IMR-90 (cell line): ENCODE results near the gene PAIP1. TPM values are rescaled to one million over a fixed set of nuclear protein-coding genes. Genes with fewer than 3 reads are reported as not detected.

ENCODE experiments used
- ATAC-seq: fragments of 200-7000 bp; cut with Tn5 transposase; 2 replicates; pipeline ENCODE4 v1.9.1; 2020; ENCODE audit warnings: low read depth, mild to moderate bottlenecking, moderate library complexity
- BruUV-seq: library from RNA; stranded (reverse); fragments of 400-500 nt; replicated peaks from 2 replicates; lab custom pipeline; 2021; lab: Mats Ljungman, UMichigan
- CTCF ChIA-PET: fragments of 300-600 bp; formaldehyde crosslinking; extraction: SDS; loops from one replicate; lab custom pipeline; 2021; ENCODE audit warnings: antibody characterized with exemption; lab: Yijun Ruan, JAX
- POLR2A ChIA-PET: fragments of 300-600 bp; sonication (Branson Sonifier 250); formaldehyde crosslinking; loops from one replicate; lab custom pipeline; 2022; ENCODE audit warnings: antibody characterized with exemption; ENCODE audit not compliant: unreplicated experiment; lab: Charles Lee
- DNase-seq: peaks from one replicate; pipeline ENCODE4 v3.0.0; 2013
- H2AFZ ChIP-seq: replicated peaks from 2 replicates; pipeline ENCODE3; 2013; ENCODE audit warnings: low read length, mild to moderate bottlenecking; ENCODE audit not compliant: poor library complexity
- H2AK5ac ChIP-seq: 2 replicates; pipeline ENCODE4 v1.6.1; 2013; ENCODE audit warnings: low read depth, low read length, inconsistent platforms
- H2AK9ac ChIP-seq: replicated peaks from 2 replicates; pipeline ENCODE3; 2013; ENCODE audit warnings: mild to moderate bottlenecking, low read depth, low read length, moderate library complexity; ENCODE audit not compliant: poor library complexity
- H2BK120ac ChIP-seq: 2 replicates; pipeline ENCODE4 v1.6.1; 2013; ENCODE audit warnings: low read depth, low read length, inconsistent platforms
- H2BK15ac ChIP-seq: 3 replicates; pipeline ENCODE4 v1.6.1; 2013; ENCODE audit warnings: low read depth, low read length, inconsistent platforms
- H2BK20ac ChIP-seq: 2 replicates; pipeline ENCODE4 v1.6.1; 2013; ENCODE audit warnings: low read depth, mild to moderate bottlenecking, inconsistent platforms, low read length, moderate library complexity
- H2BK5ac ChIP-seq: 2 replicates; pipeline ENCODE4 v1.6.1; 2013; ENCODE audit warnings: mild to moderate bottlenecking, low read depth, low read length, inconsistent platforms; ENCODE audit not compliant: poor library complexity, severe bottlenecking
- H3K14ac ChIP-seq: replicated peaks from 2 replicates; pipeline ENCODE4 v1.6.1; 2013; ENCODE audit warnings: low read depth, low read length, inconsistent platforms
- H3K18ac ChIP-seq: 2 replicates; pipeline ENCODE4 v1.6.1; 2013; ENCODE audit warnings: low read depth, low read length, control low read depth
- H3K23ac ChIP-seq: 2 replicates; pipeline ENCODE4 v1.6.1; 2013; ENCODE audit warnings: low read depth, low read length, inconsistent platforms
- H3K27ac ChIP-seq: 2 replicates; pipeline ENCODE4 v1.5.1; 2013; ENCODE audit warnings: mild to moderate bottlenecking, control low read depth, low read length; ENCODE audit not compliant: insufficient read depth
- H3K27me3 ChIP-seq: 2 replicates; pipeline ENCODE4 v1.6.1; 2013; ENCODE audit warnings: low read length; ENCODE audit not compliant: control insufficient read depth, insufficient read depth
- H3K36me3 ChIP-seq: 2 replicates; pipeline ENCODE4 v1.6.1; 2013; ENCODE audit warnings: low read length, mixed read lengths; ENCODE audit not compliant: control insufficient read depth, insufficient read depth
- H3K4ac ChIP-seq: 2 replicates; pipeline ENCODE4 v1.6.1; 2013; ENCODE audit warnings: low read depth, low read length, inconsistent platforms
- H3K4me1 ChIP-seq: 2 replicates; pipeline ENCODE4 v1.6.1; 2013; ENCODE audit warnings: low read length, mixed read lengths; ENCODE audit not compliant: control insufficient read depth, insufficient read depth
- H3K4me2 ChIP-seq: 2 replicates; pipeline ENCODE4 v1.6.1; 2013; ENCODE audit warnings: low read depth, mild to moderate bottlenecking, control low read depth, low read length, moderate library complexity
- H3K4me3 ChIP-seq: 2 replicates; pipeline ENCODE4 v1.5.1; 2013; ENCODE audit warnings: low read depth, mild to moderate bottlenecking, control low read depth, low read length, moderate library complexity; ENCODE audit not compliant: insufficient read depth
- H3K56ac ChIP-seq: 2 replicates; pipeline ENCODE4 v1.6.1; 2013; ENCODE audit warnings: low read length, inconsistent platforms; ENCODE audit not compliant: insufficient read depth; ENCODE audit errors: extremely low read depth
- H3K79me1 ChIP-seq, 2 experiments: 2 replicates each; pipeline ENCODE4 v1.6.1; 2013; ENCODE audit warnings: low read length in 2 of 2, inconsistent platforms in 1 of 2, low read depth in 1 of 2
- H3K9ac ChIP-seq: 2 replicates; pipeline ENCODE4 v1.6.1; 2013; ENCODE audit warnings: low read depth, low read length, control low read depth
- H3K9me1 ChIP-seq: 2 replicates; pipeline ENCODE4 v1.6.1; 2013; ENCODE audit warnings: low read length, inconsistent platforms; ENCODE audit not compliant: insufficient read depth
- H3K9me3 ChIP-seq: 2 replicates; pipeline ENCODE4 v1.6.1; 2013; ENCODE audit warnings: low read length; ENCODE audit not compliant: control insufficient read depth, insufficient read depth
- H4K20me1 ChIP-seq: 2 replicates; pipeline ENCODE4 v1.6.1; 2013; ENCODE audit warnings: low read length, inconsistent platforms; ENCODE audit not compliant: insufficient read depth
- H4K5ac ChIP-seq: 2 replicates; pipeline ENCODE4 v1.6.1; 2013; ENCODE audit warnings: mild to moderate bottlenecking, low read depth, low read length, control low read depth
- H4K8ac ChIP-seq, 2 experiments: 2 replicates each; pipeline ENCODE4 v1.6.1; 2013; ENCODE audit warnings: low read depth in 2 of 2, low read length in 2 of 2, control low read depth in 1 of 2, inconsistent platforms in 1 of 2
- H4K91ac ChIP-seq: 2 replicates; pipeline ENCODE4 v1.6.1; 2013; ENCODE audit warnings: low read depth, low read length, inconsistent platforms; ENCODE audit not compliant: insufficient read depth
- BHLHE40 ChIP-seq: fragments of 150-350 bp; IDR thresholded peaks from 2 replicates; pipeline ENCODE4 v1.6.1; 2016; ENCODE audit warnings: mild to moderate bottlenecking, low read depth, low read length
- CEBPB ChIP-seq: IDR thresholded peaks from 2 replicates; pipeline ENCODE4 v1.6.1; 2012; ENCODE audit warnings: low read depth, low read length, improper control_type of control experiment
- CHD1 ChIP-seq: IDR thresholded peaks from 2 replicates; pipeline ENCODE4 v1.6.1; 2012; ENCODE audit warnings: low read depth, low read length, improper control_type of control experiment
- ELK1 ChIP-seq: fragments of 150-350 bp; IDR thresholded peaks from 2 replicates; pipeline ENCODE4 v1.6.1; 2016; ENCODE audit warnings: low read depth, mild to moderate bottlenecking, low read length, moderate library complexity, borderline replicate concordance
- FOS ChIP-seq: fragments of 150-350 bp; IDR thresholded peaks from 2 replicates; pipeline ENCODE4 v1.6.1; 2016; ENCODE audit warnings: low read depth, low read length
- MAFK ChIP-seq: IDR thresholded peaks from 2 replicates; pipeline ENCODE4 v1.6.1; 2012; ENCODE audit warnings: low read depth, low read length, improper control_type of control experiment
- MAZ ChIP-seq: IDR thresholded peaks from 2 replicates; pipeline ENCODE4 v1.6.1; 2012; ENCODE audit warnings: low read depth, mild to moderate bottlenecking, low read length, improper control_type of control experiment, moderate library complexity, borderline replicate concordance
- MXI1 ChIP-seq: IDR thresholded peaks from 2 replicates; pipeline ENCODE4 v1.6.1; 2012; ENCODE audit warnings: low read depth, mild to moderate bottlenecking, low read length, moderate library complexity, borderline replicate concordance
- NFE2L2 ChIP-seq: fragments of 150-350 bp; IDR thresholded peaks from 2 replicates; pipeline ENCODE4 v1.6.1; 2016; ENCODE audit warnings: low read depth, mild to moderate bottlenecking, low read length
- POLR2A ChIP-seq: IDR thresholded peaks from 2 replicates; pipeline ENCODE4 v1.6.1; 2012; ENCODE audit warnings: mild to moderate bottlenecking, low read depth, low read length
- RAD21 ChIP-seq: IDR thresholded peaks from 2 replicates; pipeline ENCODE4 v1.6.1; 2012; ENCODE audit warnings: low read length, improper control_type of control experiment
- RCOR1 ChIP-seq: IDR thresholded peaks from 2 replicates; pipeline ENCODE4 v1.6.1; 2012; ENCODE audit warnings: mild to moderate bottlenecking, low read length, improper control_type of control experiment; ENCODE audit not compliant: insufficient replicate concordance
- RFX5 ChIP-seq: IDR thresholded peaks from 2 replicates; pipeline ENCODE4 v1.8.0; 2012; ENCODE audit warnings: low read depth, mild to moderate bottlenecking, low read length, moderate library complexity
- SMC3 ChIP-seq: fragments of 150-350 bp; IDR thresholded peaks from 2 replicates; pipeline ENCODE4 v1.6.1; 2016; ENCODE audit warnings: low read depth, mild to moderate bottlenecking, antibody characterized with exemption, low read length, moderate library complexity
- USF2 ChIP-seq: fragments of 150-350 bp; IDR thresholded peaks from 2 replicates; pipeline ENCODE4 v1.6.1; 2017; ENCODE audit warnings: mild to moderate bottlenecking, antibody characterized with exemption, low read length, low read depth
- WGBS, 2 experiments: methylation state at CpG; one replicate each; pipeline versions ENCODE4 v1.1.5 to v1.1.7; 2013; ENCODE audit warnings: missing lambda C conversion rate in 2 of 2; ENCODE audit not compliant: insufficient read length in 1 of 2; ENCODE audit errors: extremely low coverage in 2 of 2; 5-methylcytosine and 5-hydroxymethylcytosine counted together
- dilution Hi-C: fragments of 300-500 bp; cut with HindIII; formaldehyde crosslinking; loops from one replicate; pipeline ENCODE4 v1.14.3; 2018; ENCODE audit warnings: low sequenced_read_pairs; ENCODE audit not compliant: unreplicated experiment
- in situ Hi-C: fragments of 300-500 bp; cut with MboI; formaldehyde crosslinking; loops from 3 replicates; pipeline ENCODE4 v1.14.3; 2019; ENCODE audit warnings: low sequenced_read_pairs, inconsistent platforms, mixed read lengths
- intact Hi-C: fragments of 100-400 bp; cut with micrococcal nuclease; formaldehyde crosslinking; loops from 2 replicates; pipeline ENCODE4 v1.10.0; 2022
- polyA plus RNA-seq, 3 experiments: library from polyadenylated mRNA; depleted of rRNA; stranded (reverse); fragments of >200 nt; gene quantifications; 2 replicates each; pipeline ENCODE4 v1.2.3, GENCODE V29; 2012; ENCODE audit warnings: low replicate concordance in 1 of 3
- total RNA-seq: library from RNA; depleted of rRNA; stranded (reverse); fragments of >200 nt; gene quantifications from 2 replicates; pipeline ENCODE4 v1.2.3, GENCODE V29; 2012
- TF ChIP-seq, protein P1 (sequence below): conservative IDR thresholded peaks from 2 replicates; pipeline ENCODE4 v1.5.1; 2012; ENCODE audit warnings: mild to moderate bottlenecking, low read depth, low read length, improper control_type of control experiment

PAIP1 gene
- total and polyA plus RNA-seq, 2 of the 4 experiments (the other 2 are of a cell fraction): 59.1 to 123 TPM

- H3K79me1 ChIP-seq: peaks cover 23 to 46% of the 10 kb centered on the region in 2 experiments
- H3K23ac ChIP-seq: no peak overlapping the region
- H3K4me1 ChIP-seq: no peaks in the 10 kb centered on the region; the same call in 1 of the 2 replicates
- no peak overlapping the region for H3K56ac ChIP-seq
- no peaks in the 10 kb centered on the region for H3K9me3 ChIP-seq
- no peak overlapping the region for H2BK120ac ChIP-seq
- H4K20me1 ChIP-seq: peaks cover 13% of the 10 kb centered on the region; the same call in 1 of the 2 replicates
- no peak overlapping the region for H3K4me2 ChIP-seq
- no TSS peak for BruUV-seq
- H2BK20ac ChIP-seq: no peak overlapping the region
- ChIA-PET CTCF (no interaction called here), POLR2A (no interaction called here)
- H3K4me3 ChIP-seq: no peak overlapping the region
- H2BK15ac ChIP-seq: no peak overlapping the region
- H2BK5ac ChIP-seq: no peak overlapping the region
- H3K18ac ChIP-seq: no peak overlapping the region
- H2AK5ac ChIP-seq: no peak overlapping the region
- intact Hi-C loops (loop anchor here (10.0 kb wide), 1 partner anchor 1223 kb away; no protein-coding TSS in a partner anchor), dilution Hi-C loops (no loop called here), in situ Hi-C loops (no loop called here)
- no peak overlapping the region for H3K27ac ChIP-seq
- no peak overlapping the region for H3K14ac ChIP-seq
- no peak overlapping the region for H4K8ac ChIP-seq
- DNase-seq: no peak
- no peak overlapping the region for H4K5ac ChIP-seq
- TF ChIP-seq RCOR1 (no peak), CEBPB (no peak), MAFK (no peak), SMC3 (no peak), FOS (no peak), USF2 (no peak), RAD21 (no peak), NFE2L2 (no peak), POLR2A (no peak), BHLHE40 (no peak), CHD1 (no peak), ELK1 (no peak), MAZ (no peak), RFX5 (no peak), MXI1 (no peak)
- TF ChIP-seq, protein P1, sequence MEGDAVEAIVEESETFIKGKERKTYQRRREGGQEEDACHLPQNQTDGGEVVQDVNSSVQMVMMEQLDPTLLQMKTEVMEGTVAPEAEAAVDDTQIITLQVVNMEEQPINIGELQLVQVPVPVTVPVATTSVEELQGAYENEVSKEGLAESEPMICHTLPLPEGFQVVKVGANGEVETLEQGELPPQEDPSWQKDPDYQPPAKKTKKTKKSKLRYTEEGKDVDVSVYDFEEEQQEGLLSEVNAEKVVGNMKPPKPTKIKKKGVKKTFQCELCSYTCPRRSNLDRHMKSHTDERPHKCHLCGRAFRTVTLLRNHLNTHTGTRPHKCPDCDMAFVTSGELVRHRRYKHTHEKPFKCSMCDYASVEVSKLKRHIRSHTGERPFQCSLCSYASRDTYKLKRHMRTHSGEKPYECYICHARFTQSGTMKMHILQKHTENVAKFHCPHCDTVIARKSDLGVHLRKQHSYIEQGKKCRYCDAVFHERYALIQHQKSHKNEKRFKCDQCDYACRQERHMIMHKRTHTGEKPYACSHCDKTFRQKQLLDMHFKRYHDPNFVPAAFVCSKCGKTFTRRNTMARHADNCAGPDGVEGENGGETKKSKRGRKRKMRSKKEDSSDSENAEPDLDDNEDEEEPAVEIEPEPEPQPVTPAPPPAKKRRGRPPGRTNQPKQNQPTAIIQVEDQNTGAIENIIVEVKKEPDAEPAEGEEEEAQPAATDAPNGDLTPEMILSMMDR: no peak
- H3K4ac ChIP-seq: no peak overlapping the region
- H3K9me1 ChIP-seq: peaks cover 2% of the 10 kb centered on the region; the same call in 1 of the 2 replicates
- H3K27me3 ChIP-seq: no peaks in the 10 kb centered on the region
- H4K91ac ChIP-seq: no peak overlapping the region
- no peak overlapping the region for H2AFZ ChIP-seq
- H3K9ac ChIP-seq: no peak overlapping the region
- peaks cover 22% of the 10 kb centered on the region for H3K36me3 ChIP-seq
- no peak overlapping the region for H2AK9ac ChIP-seq
- no CpG with 5 or more reads among the region's 2 CpGs for WGBS, 2 experiments
- no peak for ATAC-seq
Measured at GRCh38 chr5:43551731-43552130, 5.1 kb downstream of the PAIP1 start.
